Measurements from ENCODE around the gene SYT5. TPM values are rescaled to one million over a fixed set of nuclear protein-coding genes. Genes with fewer than 3 reads are reported as not detected.

The SYT5 gene
- total RNA-seq, 6 experiments from 2014 or later, result 0.06 to 1.7 TPM; not detected in 4

DNA sequence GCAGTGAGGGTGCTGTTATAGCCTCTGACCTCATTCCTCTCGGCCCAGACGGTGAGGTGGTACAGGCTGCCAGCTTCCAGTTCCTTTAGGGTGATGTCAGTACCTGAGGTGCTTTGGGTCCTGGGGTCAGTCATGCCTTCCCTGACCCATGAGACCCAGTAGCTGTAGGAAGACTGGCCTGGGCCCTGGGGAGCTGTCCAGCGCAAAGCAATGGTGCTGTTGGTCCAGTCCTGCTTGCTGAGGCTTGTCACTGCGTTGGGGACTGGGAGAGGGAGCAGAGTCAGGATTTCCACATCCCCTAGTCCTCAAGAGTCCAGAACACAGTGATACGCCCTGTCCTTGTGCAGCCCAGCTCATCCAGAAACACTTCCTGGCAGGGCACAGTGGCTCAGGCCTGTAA, 18.6 kb upstream of the SYT5 start:
- WGBS (ENCODE audit: insufficient coverage, low coverage, low lambda C conversion rate, missing lambda C conversion rate), result 100% methylated on average over 1 of the region's 5 CpGs
- DNase-seq (no peak), ATAC-seq (no peak)
- TF ChIP-seq POLR2A (IDR thresholded peaks at IDR 0.05) (no peak), CTCF (IDR thresholded peaks at IDR 0.05) (no peak)
- Histone ChIP-seq H3K4me3 (no peak overlapping the region), H3K4me1 (no peaks in the 10 kb centered on the region), H3K9me3 (no peaks in the 10 kb centered on the region), H3K27me3 (no peaks in the 10 kb centered on the region), H3K27ac (no peak overlapping the region), H3K36me3 (peaks cover 0 to 8% (median 3%) of the 10 kb centered on the region in 4 donors)
- intact Hi-C loops (cut with DNase I), result loop anchor here in 1 of 2 donors (10.0 kb wide), 1 partner anchor 56 kb away; the partner anchor contains the start of gene PPP6R1

GRCh38 chr19:55197528-55197927, 17.4 kb upstream of the SYT5 start:
- H3K4me1 ChIP-seq, result no peaks in the 10 kb centered on the region
- no peak overlapping the region for H3K4me3 ChIP-seq
- no peaks in the 10 kb centered on the region for H3K27me3 ChIP-seq
- H3K36me3 ChIP-seq, result peaks cover 0 to 8% (median 3%) of the 10 kb centered on the region in 4 donors
- ATAC-seq (peak in 1 of 4 donors; percentile 14), DNase-seq (no peak)
- H3K27ac ChIP-seq, result no peak overlapping the region
- no peak for TF ChIP-seq CTCF (IDR thresholded peaks at IDR 0.05)
- TF ChIP-seq POLR2A (IDR thresholded peaks at IDR 0.05), result no peak
- intact Hi-C loops (cut with DNase I), result loop anchor here in 1 of 2 donors (10.0 kb wide), 1 partner anchor 57 kb away; the partner anchor contains the start of gene PPP6R1
- WGBS (ENCODE audit: insufficient coverage, low coverage, low lambda C conversion rate, missing lambda C conversion rate), result 77% methylated on average over 4 of the region's 4 CpGs
- no peaks in the 10 kb centered on the region for H3K9me3 ChIP-seq

GRCh38 chr19:55196803-55197202, 16.7 kb upstream of the SYT5 start:
- Histone ChIP-seq H3K27me3 (no peaks in the 10 kb centered on the region), H3K9me3 (no peaks in the 10 kb centered on the region), H3K27ac (no peak overlapping the region), H3K4me3 (no peak overlapping the region), H3K36me3 (peaks cover 0 to 8% (median 3%) of the 10 kb centered on the region in 4 donors), H3K4me1 (no peaks in the 10 kb centered on the region)
- ATAC-seq (no peak), DNase-seq (no peak)
- 90% methylated on average over 7 of the region's 10 CpGs for WGBS (ENCODE audit: insufficient coverage, low coverage, low lambda C conversion rate, missing lambda C conversion rate)
- TF ChIP-seq POLR2A (IDR thresholded peaks at IDR 0.05), result no peak
- no peak for TF ChIP-seq CTCF (IDR thresholded peaks at IDR 0.05)
- intact Hi-C loops (cut with DNase I), result loop anchor here in 1 of 2 donors (10.0 kb wide), 1 partner anchor 58 kb away; the partner anchor contains the start of gene PPP6R1

- WGBS (ENCODE audit: insufficient coverage, low coverage, low lambda C conversion rate, missing lambda C conversion rate), result 63% methylated on average over 7 of the region's 12 CpGs
- no peak overlapping the region for H3K27ac ChIP-seq
- no peaks in the 10 kb centered on the region for H3K9me3 ChIP-seq
- H3K4me3 ChIP-seq, result no peak overlapping the region
- no peak for DNase-seq
- H3K36me3 ChIP-seq, result peaks cover 0 to 4% (median 0%) of the 10 kb centered on the region in 4 donors
- ATAC-seq, result no peak
- TF ChIP-seq CTCF (IDR thresholded peaks at IDR 0.05) (no peak), POLR2A (IDR thresholded peaks at IDR 0.05) (no peak)
- intact Hi-C loops (cut with DNase I), result loop anchor here in 1 of 2 donors (10.0 kb wide), 1 partner anchor 61 kb away; the partner anchor contains the start of gene PPP6R1
- H3K27me3 ChIP-seq, result no peaks in the 10 kb centered on the region
- no peaks in the 10 kb centered on the region for H3K4me1 ChIP-seq
These were observed 13.4 kb upstream of the SYT5 start for GRCh38 chr19:55193481-55193880.
